PC-3 (cell line): ENCODE data around the gene C1orf159. TPM values are rescaled to one million over a fixed set of nuclear protein-coding genes. Genes with fewer than 3 reads are reported as not detected.

Experiments used
- ATAC-seq: fragments of 200-7000 bp; cut with Tn5 transposase; 2 replicates; pipeline ENCODE4 v1.9.1; 2020; ENCODE audit warnings: mild to moderate bottlenecking, moderate library complexity
- BruUV-seq: library from RNA; stranded (reverse); fragments of 400-500 nt; replicated peaks from 2 replicates; lab custom pipeline; 2021; lab: Mats Ljungman, UMichigan
- CTCF ChIA-PET: fragments of 300-600 bp; sonication (Branson Sonifier 250); formaldehyde crosslinking; loops from one replicate; lab custom pipeline; 2022; ENCODE audit warnings: antibody characterized with exemption; lab: Charles Lee
- POLR2A ChIA-PET: fragments of 300-600 bp; sonication (Branson Sonifier 250); formaldehyde crosslinking; loops from one replicate; lab custom pipeline; 2022; ENCODE audit warnings: antibody characterized with exemption; ENCODE audit not compliant: unreplicated experiment; lab: Charles Lee
- DNase-seq: peaks from one replicate; pipeline ENCODE4 v3.0.0-alpha.2; 2015
- H2AFZ ChIP-seq: fragments of 300-600 bp; sonication (generic); 2 replicates; pipeline ENCODE4 v1.6.0; 2016; ENCODE audit warnings: antibody characterized with exemption, low read length
- H3F3A ChIP-seq: fragments of 300-600 bp; sonication (generic); one replicate; pipeline ENCODE4 v1.6.0; 2017; ENCODE audit warnings: antibody characterized with exemption, low read length, control low read depth, mild to moderate bottlenecking; ENCODE audit not compliant: unreplicated experiment
- H3K27ac ChIP-seq: fragments of 300-600 bp; sonication (generic); 2 replicates; pipeline ENCODE4 v1.5.1; 2016; ENCODE audit warnings: mild to moderate bottlenecking, low read length
- H3K27me3 ChIP-seq: fragments of 300-600 bp; sonication (generic); 2 replicates; pipeline ENCODE4 v1.6.1; 2016; ENCODE audit warnings: low read length, mixed read lengths
- H3K36me3 ChIP-seq: fragments of 300-600 bp; sonication (generic); 2 replicates; pipeline ENCODE4 v1.6.1; 2016; ENCODE audit warnings: low read depth, mixed run types, low read length, mixed read lengths
- H3K4me1 ChIP-seq: fragments of 300-600 bp; sonication (generic); 2 replicates; pipeline ENCODE4 v1.5.1; 2016; ENCODE audit warnings: low read length; ENCODE audit not compliant: insufficient read depth
- H3K4me2 ChIP-seq: fragments of 300-600 bp; sonication (generic); 2 replicates; pipeline ENCODE4 v1.6.0; 2016; ENCODE audit warnings: low read length
- H3K4me3 ChIP-seq: fragments of 300-600 bp; sonication (generic); 2 replicates; pipeline ENCODE4 v1.5.1; 2016; ENCODE audit warnings: mild to moderate bottlenecking, low read length, mixed read lengths
- H3K79me2 ChIP-seq: fragments of 300-600 bp; sonication (generic); 2 replicates; pipeline ENCODE4 v1.6.1; 2017; ENCODE audit warnings: low read length, mixed read lengths
- H3K9ac ChIP-seq: fragments of 300-600 bp; sonication (generic); 2 replicates; pipeline ENCODE4 v1.6.0; 2016; ENCODE audit warnings: mild to moderate bottlenecking, low read length
- H3K9me2 ChIP-seq: fragments of 300-600 bp; sonication (generic); replicated peaks from 2 replicates; pipeline ENCODE4 v1.6.1; 2016; ENCODE audit warnings: mixed run types, low read length, mixed read lengths
- H3K9me3 ChIP-seq: fragments of 300-600 bp; sonication (generic); 2 replicates; pipeline ENCODE4 v1.6.1; 2016; ENCODE audit warnings: low read length, mixed read lengths
- H4K20me1 ChIP-seq: fragments of 300-600 bp; sonication (generic); 2 replicates; pipeline ENCODE4 v1.6.1; 2016; ENCODE audit warnings: low read length, mixed read lengths
- EZH2 ChIP-seq: fragments of 300-600 bp; sonication (generic); IDR thresholded peaks from one replicate; pipeline ENCODE4 v1.6.1; 2017; ENCODE audit warnings: antibody characterized with exemption, mild to moderate bottlenecking, low read length; ENCODE audit not compliant: unreplicated experiment
- EZH2phosphoT487 ChIP-seq: fragments of 300-600 bp; sonication (generic); IDR thresholded peaks from 2 replicates; pipeline ENCODE4 v1.6.1; 2018; ENCODE audit warnings: mild to moderate bottlenecking, antibody characterized with exemption, low read length, borderline replicate concordance
- intact Hi-C: fragments of 100-400 bp; cut with micrococcal nuclease; formaldehyde crosslinking; loops from 2 replicates; pipeline ENCODE4 v1.9.0; 2023
- total RNA-seq: library from RNA; depleted of rRNA; stranded (reverse); fragments of >200 nt; gene quantifications from 2 replicates; pipeline ENCODE4 v1.2.3, GENCODE V29; 2014
- TF ChIP-seq, protein P1 (sequence below): fragments of 300-600 bp; sonication (generic); conservative IDR thresholded peaks from 2 replicates; pipeline ENCODE4 v1.5.1; 2017; ENCODE audit warnings: antibody characterized with exemption, low read depth, mild to moderate bottlenecking, low read length

Gene C1orf159
- total RNA-seq, 1 experiment from 2014 or later = 78.0 TPM

DNA sequence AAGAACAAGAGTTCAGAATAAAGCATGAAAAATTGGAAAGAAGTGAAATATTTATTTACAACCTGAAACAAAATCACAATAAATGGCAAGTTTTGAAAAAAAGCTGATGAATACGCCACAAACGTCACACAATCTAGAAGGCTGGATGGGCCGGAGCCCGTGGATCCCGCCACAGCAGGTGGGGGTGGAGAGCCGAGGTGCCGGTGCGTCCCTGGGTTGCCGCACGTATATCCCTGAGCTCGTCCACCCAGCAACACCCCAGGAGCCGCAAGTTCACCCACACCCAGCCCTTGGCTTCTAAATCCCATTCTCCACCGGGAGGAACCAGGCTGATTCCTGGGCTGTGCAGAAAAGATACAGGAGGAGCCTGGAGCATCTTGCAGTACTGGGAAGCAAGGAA lies 32.2 kb upstream of the C1orf159 start:
- Histone ChIP-seq H3K27me3 (no peaks in the 10 kb centered on the region), H3K4me2 (no peak overlapping the region), H3K79me2 (no peaks in the 10 kb centered on the region), H4K20me1 (no peaks in the 10 kb centered on the region), H3F3A (no peaks in the 10 kb centered on the region), H3K9ac (no peak overlapping the region), H3K27ac (no peak overlapping the region), H3K4me3 (no peak overlapping the region), H3K9me3 (no peaks in the 10 kb centered on the region), H3K36me3 (no peaks in the 10 kb centered on the region), H2AFZ (no peak overlapping the region), H3K9me2 (no peaks in the 10 kb centered on the region), H3K4me1 (peaks cover 9% of the 10 kb centered on the region)
- DNase-seq = no peak
- intact Hi-C loops = no loop called here
- TF ChIP-seq EZH2phosphoT487 = no peak
- TF ChIP-seq, protein P1, sequence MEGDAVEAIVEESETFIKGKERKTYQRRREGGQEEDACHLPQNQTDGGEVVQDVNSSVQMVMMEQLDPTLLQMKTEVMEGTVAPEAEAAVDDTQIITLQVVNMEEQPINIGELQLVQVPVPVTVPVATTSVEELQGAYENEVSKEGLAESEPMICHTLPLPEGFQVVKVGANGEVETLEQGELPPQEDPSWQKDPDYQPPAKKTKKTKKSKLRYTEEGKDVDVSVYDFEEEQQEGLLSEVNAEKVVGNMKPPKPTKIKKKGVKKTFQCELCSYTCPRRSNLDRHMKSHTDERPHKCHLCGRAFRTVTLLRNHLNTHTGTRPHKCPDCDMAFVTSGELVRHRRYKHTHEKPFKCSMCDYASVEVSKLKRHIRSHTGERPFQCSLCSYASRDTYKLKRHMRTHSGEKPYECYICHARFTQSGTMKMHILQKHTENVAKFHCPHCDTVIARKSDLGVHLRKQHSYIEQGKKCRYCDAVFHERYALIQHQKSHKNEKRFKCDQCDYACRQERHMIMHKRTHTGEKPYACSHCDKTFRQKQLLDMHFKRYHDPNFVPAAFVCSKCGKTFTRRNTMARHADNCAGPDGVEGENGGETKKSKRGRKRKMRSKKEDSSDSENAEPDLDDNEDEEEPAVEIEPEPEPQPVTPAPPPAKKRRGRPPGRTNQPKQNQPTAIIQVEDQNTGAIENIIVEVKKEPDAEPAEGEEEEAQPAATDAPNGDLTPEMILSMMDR = no peak
- TF ChIP-seq EZH2 = no peak
- POLR2A ChIA-PET = no interaction called here
- no peak for ATAC-seq
- CTCF ChIA-PET = no interaction called here
- no TSS peak for BruUV-seq

DNA sequence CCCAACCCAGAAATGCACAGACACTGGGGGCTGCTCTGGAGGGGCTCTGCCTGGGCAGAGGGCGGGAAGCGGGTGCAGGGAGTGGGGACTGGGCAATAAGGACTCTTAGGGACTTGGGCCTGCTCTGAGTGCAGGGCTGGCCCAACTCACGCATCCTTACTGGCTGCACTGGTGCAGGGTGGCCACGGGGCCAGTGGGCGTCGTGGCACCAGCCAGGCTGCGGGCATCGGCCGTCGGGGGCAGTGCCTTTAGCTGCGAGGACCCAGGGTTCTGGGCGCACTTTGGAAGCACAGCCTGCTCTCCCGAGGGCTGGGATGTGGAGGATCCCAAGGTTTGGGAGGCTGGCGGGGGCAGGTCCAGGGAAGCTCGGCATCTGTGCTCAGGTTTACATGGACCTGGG lies 30.7 kb upstream of the C1orf159 start:
- no peak for ATAC-seq
- intact Hi-C loops = no loop called here
- Histone ChIP-seq H3K4me1 (peaks cover 9% of the 10 kb centered on the region), H3F3A (no peaks in the 10 kb centered on the region), H3K36me3 (no peaks in the 10 kb centered on the region), H4K20me1 (no peaks in the 10 kb centered on the region), H3K79me2 (no peaks in the 10 kb centered on the region), H2AFZ (no peak overlapping the region), H3K4me2 (no peak overlapping the region), H3K27ac (no peak overlapping the region), H3K27me3 (no peaks in the 10 kb centered on the region), H3K9ac (no peak overlapping the region), H3K9me3 (no peaks in the 10 kb centered on the region), H3K4me3 (no peak overlapping the region), H3K9me2 (no peaks in the 10 kb centered on the region)
- TF ChIP-seq EZH2 (no peak), EZH2phosphoT487 (no peak)
- TF ChIP-seq, protein P1 = no peak
- POLR2A ChIA-PET = no interaction called here
- BruUV-seq = no TSS peak
- DNase-seq = no peak
- CTCF ChIA-PET = no interaction called here

DNA sequence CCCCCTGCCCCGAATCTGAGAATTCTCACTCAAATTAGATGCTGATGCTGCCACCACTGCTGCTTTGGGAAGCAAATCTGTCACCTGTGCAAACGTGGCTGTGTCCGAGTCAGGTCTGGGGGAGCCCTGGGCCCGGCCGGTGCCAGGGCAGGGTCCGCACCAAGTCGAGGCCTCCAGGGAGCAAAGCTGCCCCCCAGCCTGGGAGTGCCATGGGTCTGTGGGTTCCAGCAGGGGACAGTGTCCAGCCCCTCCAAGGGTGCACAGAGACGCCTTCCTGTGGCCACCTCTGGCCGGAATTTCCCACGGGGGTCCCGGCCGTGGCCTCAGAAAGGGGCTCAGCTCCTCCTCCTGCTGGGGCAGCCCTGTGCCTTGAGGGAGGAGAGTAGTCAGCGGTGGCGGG lies 30.1 kb upstream of the C1orf159 start:
- POLR2A ChIA-PET = no interaction called here
- H3F3A ChIP-seq = no peaks in the 10 kb centered on the region
- no peaks in the 10 kb centered on the region for H3K27me3 ChIP-seq
- H3K9me3 ChIP-seq = no peaks in the 10 kb centered on the region
- intact Hi-C loops = no loop called here
- H3K36me3 ChIP-seq = no peaks in the 10 kb centered on the region
- ATAC-seq (no peak), DNase-seq (no peak)
- H3K4me3 ChIP-seq = no peak overlapping the region
- no peak overlapping the region for H3K9ac ChIP-seq
- no TSS peak for BruUV-seq
- H4K20me1 ChIP-seq = no peaks in the 10 kb centered on the region
- H2AFZ ChIP-seq = no peak overlapping the region
- H3K4me1 ChIP-seq = peaks cover 9% of the 10 kb centered on the region
- no peak overlapping the region for H3K27ac ChIP-seq
- no peak for TF ChIP-seq EZH2phosphoT487
- H3K9me2 ChIP-seq = no peaks in the 10 kb centered on the region
- no peak overlapping the region for H3K4me2 ChIP-seq
- CTCF ChIA-PET = no interaction called here
- no peaks in the 10 kb centered on the region for H3K79me2 ChIP-seq
